ENCODE results near the gene CD38. TPM values are rescaled to one million over a fixed set of nuclear protein-coding genes. Genes with fewer than 3 reads are reported as not detected.
"Not testable (repeated sequence)": the region's sequence is repeated elsewhere in the genome, so short reads cannot be mapped to it uniquely, and the experiment has no call there.

Gene CD38
- total RNA-seq, 1 donor from 2014 or later = 2.5 TPM

GRCh38 chr4:15792974-15793373, 14.8 kb downstream of the CD38 start:
- peak; percentile 80 for ATAC-seq (ENCODE audit: poor library complexity)
- intact Hi-C loops (cut with DNase I) = no loop called here

GRCh38 chr4:15793506-15794363, 15.6 kb downstream of the CD38 start:
- DNase-seq = no peak
- intact Hi-C loops (cut with DNase I) = no loop called here
- peak; percentile 69 for ATAC-seq (ENCODE audit: poor library complexity)

More at GRCh38 chr4:15792974-15793373, 14.8 kb downstream of the CD38 start:
- no peak for DNase-seq

- ATAC-seq (ENCODE audit: poor library complexity) = peak; percentile 77
- intact Hi-C loops (cut with DNase I) = no loop called here
- DNase-seq = no peak
These were observed 16.3 kb downstream of the CD38 start for GRCh38 chr4:15794426-15794825.

- no peak for ATAC-seq (ENCODE audit: poor library complexity)
- intact Hi-C loops (cut with DNase I) = no loop called here
- DNase-seq = no peak
These were observed 16.8 kb downstream of the CD38 start for GRCh38 chr4:15794905-15795304.

GRCh38 chr4:15797320-15797719, 19.2 kb downstream of the CD38 start:
- no peak for DNase-seq
- intact Hi-C loops (cut with DNase I) = no loop called here
- ATAC-seq (ENCODE audit: poor library complexity) = no peak

- ATAC-seq (ENCODE audit: poor library complexity) (no peak), DNase-seq (no peak)
These were observed 21.0 kb downstream of the CD38 start for GRCh38 chr4:15799141-15799540.

GRCh38 chr4:15799701-15800100, 21.6 kb downstream of the CD38 start:
- ATAC-seq (ENCODE audit: poor library complexity) (no peak), DNase-seq (no peak)
- intact Hi-C loops (cut with DNase I) = loop anchor here (10.0 kb wide), 1 partner anchor 205 kb away; no protein-coding TSS in a partner anchor

More at GRCh38 chr4:15799141-15799540, 21.0 kb downstream of the CD38 start:
- intact Hi-C loops (cut with DNase I) = no loop called here

GRCh38 chr4:15802497-15802896, 24.4 kb downstream of the CD38 start:
- ATAC-seq (ENCODE audit: poor library complexity); DNase-seq: not testable (repeated sequence)
- intact Hi-C loops (cut with DNase I) = loop anchor here (10.0 kb wide), 1 partner anchor 202 kb away; no protein-coding TSS in a partner anchor

- ATAC-seq (ENCODE audit: poor library complexity) = peak; percentile 83
These were observed 27.7 kb downstream of the CD38 start for GRCh38 chr4:15805583-15806517.

GRCh38 chr4:15809058-15809457, 30.9 kb downstream of the CD38 start:
- ATAC-seq (ENCODE audit: poor library complexity) (peak; percentile 53), DNase-seq (no peak)

More at GRCh38 chr4:15805583-15806517, 27.7 kb downstream of the CD38 start:
- intact Hi-C loops (cut with DNase I) = loop anchor here (5.0 to 10.0 kb wide), 2 partner anchors 151 to 199 kb away; no protein-coding TSS in a partner anchor
- DNase-seq = no peak

GRCh38 chr4:15809466-15809865, 31.3 kb downstream of the CD38 start:
- intact Hi-C loops (cut with DNase I) = loop anchor here (5.0 to 10.0 kb wide), 2 partner anchors 148 to 195 kb away; no protein-coding TSS in a partner anchor

More at GRCh38 chr4:15809058-15809457, 30.9 kb downstream of the CD38 start:
- intact Hi-C loops (cut with DNase I) = loop anchor here (5.0 to 10.0 kb wide), 2 partner anchors 148 to 196 kb away; no protein-coding TSS in a partner anchor

GRCh38 chr4:15811703-15812337, 33.7 kb downstream of the CD38 start:
- no peak for DNase-seq
- intact Hi-C loops (cut with DNase I) = no loop called here
- ATAC-seq (ENCODE audit: poor library complexity) = no peak

More at GRCh38 chr4:15809466-15809865, 31.3 kb downstream of the CD38 start:
- DNase-seq (no peak), ATAC-seq (ENCODE audit: poor library complexity) (no peak)

- no peak for ATAC-seq (ENCODE audit: poor library complexity)
- no peak for DNase-seq
- intact Hi-C loops (cut with DNase I) = no loop called here
These were observed 54.7 kb downstream of the CD38 start for GRCh38 chr4:15832523-15833451.

- DNase-seq = no peak
These were observed 55.7 kb downstream of the CD38 start for GRCh38 chr4:15833801-15834200.

GRCh38 chr4:15836362-15836761, 58.2 kb downstream of the CD38 start:
- ATAC-seq (ENCODE audit: poor library complexity) = no peak
- DNase-seq = no peak
- intact Hi-C loops (cut with DNase I) = no loop called here

More at GRCh38 chr4:15833801-15834200, 55.7 kb downstream of the CD38 start:
- intact Hi-C loops (cut with DNase I) = no loop called here
- ATAC-seq (ENCODE audit: poor library complexity) = peak; percentile 93

- intact Hi-C loops (cut with DNase I) = no loop called here
- no peak for DNase-seq
- ATAC-seq (ENCODE audit: poor library complexity) = no peak
These were observed 59.5 kb downstream of the CD38 start for GRCh38 chr4:15837591-15837990.

- DNase-seq; ATAC-seq (ENCODE audit: poor library complexity); intact Hi-C loops (cut with DNase I): not testable (repeated sequence)
These were observed 63.1 kb downstream of the CD38 start for GRCh38 chr4:15841194-15841730.

Data from Right ventricle myocardium superior (tissue), 1 donor.